SK-N-MC (cell line): ENCODE measurements around the gene USP3.

Source experiments
- DNase-seq: peaks from one replicate; pipeline ENCODE4 v3.0.0-alpha.2; 2011; ENCODE audit warnings: low read depth, low spot score
- H3K27ac ChIP-seq: fragments of 200-600 bp; sonication (generic); 2 replicates; pipeline ENCODE4 v1.5.1; 2016; ENCODE audit warnings: mixed run types
- H3K36me3 ChIP-seq: fragments of 200-600 bp; sonication (generic); 2 replicates; pipeline ENCODE4 v1.6.1; 2017; ENCODE audit warnings: antibody characterized with exemption, low read length, mixed read lengths; ENCODE audit not compliant: insufficient read depth
- H3K4me3 ChIP-seq: fragments of 200-600 bp; sonication (generic); 2 replicates; pipeline ENCODE4 v1.5.1; 2016
- H3K9ac ChIP-seq: fragments of 200-600 bp; sonication (generic); 2 replicates; pipeline ENCODE4 v1.8.0; 2017; ENCODE audit warnings: mixed run types, mixed read lengths; ENCODE audit not compliant: insufficient read length
- H3K9me3 ChIP-seq: fragments of 200-600 bp; sonication (generic); 2 replicates; pipeline ENCODE4 v1.6.1; 2017; ENCODE audit warnings: low read depth, mild to moderate bottlenecking, antibody characterized with exemption, low read length, moderate library complexity, mixed read lengths
- EZH2 ChIP-seq: fragments of 200-600 bp; sonication (generic); IDR thresholded peaks from one replicate; pipeline ENCODE4 v1.6.1; 2017; ENCODE audit warnings: antibody characterized with exemption
- FOXP2 ChIP-seq: optimal IDR thresholded peaks from 2 replicates; pipeline ENCODE3; 2011; ENCODE audit warnings: mild to moderate bottlenecking, moderate library complexity; ENCODE audit not compliant: insufficient read depth; ENCODE audit errors: extremely low read length, control extremely low read depth
- POLR2AphosphoS5 ChIP-seq: IDR thresholded peaks from 2 replicates; pipeline ENCODE4 v1.6.1; 2012; ENCODE audit warnings: mild to moderate bottlenecking, low read depth, low read length, borderline replicate concordance

Gene USP3

DNA sequence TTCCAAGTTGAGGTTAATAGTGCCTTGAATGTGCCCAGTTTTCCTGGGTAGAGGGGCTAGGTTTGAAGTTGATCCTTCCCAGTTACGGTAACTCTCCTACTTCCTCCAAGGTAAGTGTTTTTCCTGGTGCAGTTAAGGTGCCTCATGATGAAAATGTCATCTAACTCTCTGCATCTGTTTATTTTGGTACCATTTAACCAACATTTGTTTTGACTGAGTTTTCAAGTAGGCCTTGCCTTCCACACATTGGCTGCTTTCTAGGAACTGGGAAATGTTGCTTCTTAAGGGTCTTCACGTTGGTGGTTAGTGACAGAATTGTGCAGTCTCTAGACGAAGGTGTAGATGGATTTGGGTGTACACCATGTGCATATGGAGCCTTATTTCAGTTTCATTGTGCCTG is 31.3 kb downstream of the USP3 start:
- Histone ChIP-seq H3K9ac (no peak overlapping the region), H3K36me3 (peaks cover 13% of the 10 kb centered on the region), H3K27ac (no peak overlapping the region), H3K4me3 (no peak overlapping the region), H3K9me3 (no peaks in the 10 kb centered on the region)
- no peak for DNase-seq
- TF ChIP-seq EZH2 (no peak), FOXP2 (no peak), POLR2AphosphoS5 (no peak)

- Histone ChIP-seq H3K27ac (no peak overlapping the region), H3K9ac (no peak overlapping the region), H3K4me3 (no peak overlapping the region), H3K9me3 (no peaks in the 10 kb centered on the region), H3K36me3 (peaks cover 13% of the 10 kb centered on the region)
- no peak for DNase-seq
- TF ChIP-seq EZH2: no peak
- TF ChIP-seq FOXP2: no peak
- no peak for TF ChIP-seq POLR2AphosphoS5
Observed at GRCh38 chr15:63538876-63539275, 34.5 kb downstream of the USP3 start.

GRCh38 chr15:63539521-63539920 is 35.1 kb downstream of the USP3 start:
- peaks cover 13% of the 10 kb centered on the region for H3K36me3 ChIP-seq

DNA sequence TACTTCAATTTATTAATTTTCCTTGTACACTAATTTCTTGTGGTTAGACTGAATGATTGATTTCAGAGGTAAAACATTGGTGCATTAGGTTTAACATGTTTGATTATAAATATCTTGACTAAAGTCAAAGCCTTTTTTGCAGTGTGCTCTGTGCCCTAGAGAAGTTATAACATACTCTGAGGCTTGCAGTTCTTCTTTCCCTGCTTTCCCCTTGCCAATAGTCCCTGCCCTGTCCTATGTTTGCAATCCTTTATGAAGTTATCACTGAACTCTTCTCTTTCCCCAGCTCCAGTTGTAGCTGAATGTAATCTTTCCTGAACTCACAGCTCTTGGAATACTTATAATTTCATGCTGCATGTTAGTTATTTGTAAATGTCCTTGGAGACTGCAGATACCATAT is 35.6 kb downstream of the USP3 start:
- H3K9me3 ChIP-seq: no peaks in the 10 kb centered on the region
- no peak overlapping the region for H3K9ac ChIP-seq
- H3K36me3 ChIP-seq: peaks cover 13% of the 10 kb centered on the region
- H3K4me3 ChIP-seq: no peak overlapping the region
- DNase-seq: no peak
- H3K27ac ChIP-seq: no peak overlapping the region
- TF ChIP-seq EZH2 (no peak), POLR2AphosphoS5 (no peak), FOXP2 (no peak)

More at GRCh38 chr15:63539521-63539920, 35.1 kb downstream of the USP3 start:
- H3K9me3 ChIP-seq: no peaks in the 10 kb centered on the region
- H3K4me3 ChIP-seq: no peak overlapping the region
- TF ChIP-seq EZH2: no peak
- TF ChIP-seq POLR2AphosphoS5: no peak
- TF ChIP-seq FOXP2: no peak
- no peak for DNase-seq
- no peak overlapping the region for H3K27ac ChIP-seq
- no peak overlapping the region for H3K9ac ChIP-seq

DNA sequence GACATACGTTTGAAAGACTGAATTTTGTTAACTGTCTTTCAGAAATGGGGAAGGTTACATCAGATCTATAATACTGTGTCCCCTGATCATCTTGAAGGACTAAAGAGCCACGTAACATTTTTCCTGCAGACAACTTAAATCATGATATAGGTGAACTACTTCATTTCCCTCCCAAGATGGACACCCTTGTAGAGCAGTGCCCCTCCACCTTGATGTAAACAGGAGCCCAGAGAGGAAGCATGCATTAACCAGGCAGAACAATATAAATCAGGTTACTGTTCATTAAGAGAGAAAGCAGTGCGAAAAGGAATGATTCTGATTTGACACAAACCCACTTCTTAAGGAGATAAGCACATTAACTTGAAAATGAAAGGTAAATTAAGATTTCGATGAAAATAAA is 36.1 kb downstream of the USP3 start:
- Histone ChIP-seq H3K9ac (no peak overlapping the region), H3K36me3 (peaks cover 13% of the 10 kb centered on the region), H3K27ac (no peak overlapping the region), H3K4me3 (no peak overlapping the region), H3K9me3 (no peaks in the 10 kb centered on the region)
- DNase-seq: no peak
- no peak for TF ChIP-seq EZH2
- no peak for TF ChIP-seq POLR2AphosphoS5
- TF ChIP-seq FOXP2: no peak

- no peak for DNase-seq
- Histone ChIP-seq H3K4me3 (no peak overlapping the region), H3K9me3 (no peaks in the 10 kb centered on the region), H3K27ac (no peak overlapping the region), H3K9ac (no peak overlapping the region), H3K36me3 (0 out of 2 replicates have a peak, but pooled peaks cover 3% of the 10 kb centered on the region)
- TF ChIP-seq FOXP2: no peak
- no peak for TF ChIP-seq EZH2
- TF ChIP-seq POLR2AphosphoS5: no peak
Observed at GRCh38 chr15:63544258-63545026, 40.0 kb downstream of the USP3 start.

GRCh38 chr15:63545520-63545919 is 41.1 kb downstream of the USP3 start:
- Histone ChIP-seq H3K9me3 (no peaks in the 10 kb centered on the region), H3K9ac (no peak overlapping the region), H3K4me3 (no peak overlapping the region), H3K27ac (no peak overlapping the region), H3K36me3 (no peaks in the 10 kb centered on the region)
- TF ChIP-seq POLR2AphosphoS5 (no peak), EZH2 (no peak), FOXP2 (no peak)
- no peak for DNase-seq

GRCh38 chr15:63551400-63551799 is 47.0 kb downstream of the USP3 start:
- Histone ChIP-seq H3K27ac (no peak overlapping the region), H3K36me3 (peaks cover 13% of the 10 kb centered on the region), H3K4me3 (no peak overlapping the region), H3K9me3 (no peaks in the 10 kb centered on the region), H3K9ac (no peak overlapping the region)
- TF ChIP-seq POLR2AphosphoS5: no peak
- no peak for TF ChIP-seq EZH2
- TF ChIP-seq FOXP2: no peak
- DNase-seq: no peak

GRCh38 chr15:63553388-63553791 is 49.0 kb downstream of the USP3 start:
- Histone ChIP-seq H3K36me3 (peaks cover 28% of the 10 kb centered on the region), H3K4me3 (peak overlapping the region; percentile 42), H3K9ac (no peak overlapping the region), H3K9me3 (no peaks in the 10 kb centered on the region), H3K27ac (peak overlapping the region; percentile 38; the same call in 1 of the 2 replicates)
- TF ChIP-seq FOXP2: no peak
- peak; percentile 41; the same call in 1 of the 2 replicates for TF ChIP-seq POLR2AphosphoS5
- DNase-seq: peak; percentile 84
